Sigmoid colon (tissue), 7 donors: ENCODE data around the gene UBE2S. TPM values are rescaled to one million over a fixed set of nuclear protein-coding genes. Genes with fewer than 3 reads are reported as not detected.
"Not testable (repeated sequence)": the region's sequence is repeated elsewhere in the genome, so short reads cannot be mapped to it uniquely, and the experiment has no call there.

Experiments
- DNase-seq: peaks from one replicate; pipeline ENCODE4 v3.0.0-alpha.2; 2019
- H3K27ac ChIP-seq, 4 donors: fragments of 200-600 bp; sonication (generic); one replicate each; pipeline ENCODE4 v1.5.1; 2016 to 2019; ENCODE audit warnings: mild to moderate bottlenecking in 1 of 4
- H3K27me3 ChIP-seq, 3 donors: fragments of 200-600 bp; sonication (generic); one replicate each; pipeline ENCODE4 v1.5.1; 2019; ENCODE audit warnings: mild to moderate bottlenecking in 1 of 3
- H3K36me3 ChIP-seq, 4 donors: fragments of 200-600 bp; sonication (generic); one replicate each; pipeline ENCODE4 v1.5.1; 2016 to 2019
- H3K4me1 ChIP-seq, 4 donors: fragments of 200-600 bp; sonication (generic); one replicate each; pipeline ENCODE4 v1.5.1; 2017 to 2019
- H3K4me3 ChIP-seq, 4 donors: fragments of 200-600 bp; sonication (generic); one replicate each; pipeline ENCODE4 v1.5.1; 2017 to 2019; ENCODE audit warnings: mild to moderate bottlenecking in 2 of 4, moderate library complexity in 1 of 4
- H3K9me3 ChIP-seq, 4 donors: fragments of 200-600 bp in 3 of 4; sonication (generic) in 3 of 4; one replicate each; pipeline versions ENCODE4 v1.5.1 to v1.6.1; 2013 to 2019
- CTCF ChIP-seq, 4 experiments: fragments of 450-650 bp in 3 of 4; fragments of 200-600 bp in 1 of 4; IDR thresholded peaks; one replicate each; pipeline ENCODE4 v1.5.1; 2016 to 2019; ENCODE audit warnings: antibody characterized with exemption in 4 of 4, mild to moderate bottlenecking in 3 of 4, moderate library complexity in 2 of 4
- EP300 ChIP-seq, 4 donors: sonication (generic); formaldehyde crosslinking; IDR thresholded peaks; one replicate each; pipeline ENCODE4 v1.6.1; 2017; ENCODE audit warnings: antibody characterized with exemption in 4 of 4
- POLR2A ChIP-seq, 2 donors: fragments of 450-650 bp; IDR thresholded peaks; one replicate each; pipeline ENCODE4 v1.6.1; 2016; ENCODE audit warnings: antibody characterized with exemption in 2 of 2, mild to moderate bottlenecking in 2 of 2, moderate library complexity in 2 of 2
- POLR2AphosphoS5 ChIP-seq, 4 donors: sonication (generic); formaldehyde crosslinking; IDR thresholded peaks; one replicate each; pipeline ENCODE4 v1.6.1; 2017; ENCODE audit warnings: antibody characterized with exemption in 4 of 4
- WGBS, 2 donors: extraction: QIAGEN DNeasy Blood & Tissue Kit; methylation state at CpG; one replicate each; pipeline ENCODE4 v1.1.7; 2013; 5-methylcytosine and 5-hydroxymethylcytosine counted together
- intact Hi-C: fragments of 100-400 bp; cut with DNase I; formaldehyde crosslinking; loops from one replicate; pipeline ENCODE4 v1.15.1; 2023
- polyA plus RNA-seq, 3 donors: library from polyadenylated mRNA; stranded (reverse); fragments of 200-250 nt; gene quantifications; one replicate each; pipeline ENCODE4 v1.2.3, GENCODE V29; 2013
- total RNA-seq, 4 donors: library from RNA; depleted of rRNA; stranded (reverse); fragments of >200 nt; gene quantifications; one replicate each; pipeline ENCODE4 v1.1.0, GENCODE V29; 2016
- donor health status: healthy with polysubstance abuse.
- donor health status: Bipolar disorder and iron deficiency.
- donor health status: healthy.

UBE2S gene
- total RNA-seq = 10 to 100 TPM; 11.8 to 23.9 (median 14.8) TPM
- polyA plus RNA-seq = 10 to 100 TPM in 2 of 3 donors, 1 to 10 TPM in 1; 6.6 to 32.6 (median 16.2) TPM

- H3K27me3 ChIP-seq, H3K9me3 ChIP-seq, DNase-seq: not testable (repeated sequence)
- Histone ChIP-seq H3K36me3 (peaks cover 10 to 34% (median 15%) of the 10 kb centered on the region in 4 donors), H3K4me1 (peaks cover 0 to 22% (median 20%) of the 10 kb centered on the region in 4 donors), H3K27ac (peak within 1 kb of the TSS; percentile 96 to 100 (median 98)), H3K4me3 (peak within 1 kb of the TSS; percentile 82 to 99 (median 89))
- WGBS, 2 donors = 1% methylated on average over 36 of the region's 36 CpGs
- TF ChIP-seq POLR2AphosphoS5 (IDR thresholded peaks at IDR 0.05) = peak; percentile 96 to 99 (median 99)
- intact Hi-C loops = loop anchor here (1.0 to 10.0 kb wide), 3 partner anchors 22 to 1540 kb away; partner anchors contain the start of genes MYADM and RPL28
Observed at GRCh38 chr19:55407550-55407799, at the start of gene UBE2S. Gene UBE2S, minus strand, starts transcription at chr19:55407788. Its CDS starts 199 bp downstream, at chr19:55407589.

GRCh38 chr19:55456347-55456746, 48.8 kb upstream of the UBE2S start:
- intact Hi-C loops = no loop called here
- Histone ChIP-seq H3K36me3 (peaks cover 0 to 28% (median 0%) of the 10 kb centered on the region in 4 donors), H3K4me3 (no peak overlapping the region), H3K27ac (no peak overlapping the region), H3K27me3 (peaks cover 12 to 17% (median 15%) of the 10 kb centered on the region in 3 donors), H3K9me3 (no peaks in the 10 kb centered on the region), H3K4me1 (peaks cover 0 to 40% (median 38%) of the 10 kb centered on the region in 4 donors)
- WGBS, 2 donors = 91 to 93% methylated on average over 14 of the region's 14 CpGs
- DNase-seq = no peak
- TF ChIP-seq POLR2A (IDR thresholded peaks at IDR 0.05) (no peak), POLR2AphosphoS5 (IDR thresholded peaks at IDR 0.05) (no peak), CTCF (IDR thresholded peaks at IDR 0.05) (no peak), EP300 (IDR thresholded peaks at IDR 0.05) (no peak)

- no peak for DNase-seq
- Histone ChIP-seq H3K27ac (no peak overlapping the region), H3K9me3 (no peaks in the 10 kb centered on the region), H3K4me1 (peaks cover 0 to 41% (median 38%) of the 10 kb centered on the region in 4 donors), H3K27me3 (peaks cover 18 to 23% (median 21%) of the 10 kb centered on the region in 3 donors), H3K4me3 (no peak overlapping the region), H3K36me3 (peaks cover 0 to 28% (median 0%) of the 10 kb centered on the region in 4 donors)
- WGBS, 2 donors = 90 to 93% methylated on average over 11 of the region's 11 CpGs
- intact Hi-C loops = no loop called here
- TF ChIP-seq EP300 (IDR thresholded peaks at IDR 0.05) (no peak), CTCF (IDR thresholded peaks at IDR 0.05) (no peak), POLR2A (IDR thresholded peaks at IDR 0.05) (no peak), POLR2AphosphoS5 (IDR thresholded peaks at IDR 0.05) (no peak)
Observed at GRCh38 chr19:55455576-55456235, 48.1 kb upstream of the UBE2S start.

- WGBS, 2 donors = 79 to 80% methylated on average over 14 of the region's 14 CpGs
Observed at GRCh38 chr19:55454787-55455243, 47.2 kb upstream of the UBE2S start.

More at GRCh38 chr19:55454787-55455243, 47.2 kb upstream of the UBE2S start:
- Histone ChIP-seq H3K36me3 (peaks cover 0 to 28% (median 0%) of the 10 kb centered on the region in 4 donors), H3K27ac (no peak overlapping the region), H3K9me3 (no peaks in the 10 kb centered on the region), H3K4me1 (peaks cover 0 to 32% (median 29%) of the 10 kb centered on the region in 4 donors), H3K27me3 (peaks cover 18 to 28% (median 22%) of the 10 kb centered on the region in 3 donors), H3K4me3 (no peak overlapping the region)
- intact Hi-C loops = no loop called here
- TF ChIP-seq CTCF (IDR thresholded peaks at IDR 0.05) (peak; percentile 13 to 56 (median 38)), POLR2A (IDR thresholded peaks at IDR 0.05) (no peak), POLR2AphosphoS5 (IDR thresholded peaks at IDR 0.05) (no peak), EP300 (IDR thresholded peaks at IDR 0.05) (no peak)
- no peak for DNase-seq
